Ishikawa (cell line): ENCODE results near the gene B3GAT1.

ENCODE experiments used
- CEBPB ChIP-seq: IDR thresholded peaks from 2 replicates; pipeline ENCODE4 v1.6.1; 2012
- CREB1 ChIP-seq: IDR thresholded peaks from 2 replicates; pipeline ENCODE4 v1.6.1; 2012; ENCODE audit warnings: low read depth
- EGR1 ChIP-seq: IDR thresholded peaks from 2 replicates; pipeline ENCODE4 v1.6.1; 2012
- EP300 ChIP-seq: IDR thresholded peaks from 2 replicates; pipeline ENCODE4 v1.6.1; 2012; ENCODE audit warnings: borderline replicate concordance
- RAD21 ChIP-seq: IDR thresholded peaks from 2 replicates; pipeline ENCODE4 v1.6.1; 2012; ENCODE audit warnings: low read depth
- TAF1 ChIP-seq: IDR thresholded peaks from 2 replicates; pipeline ENCODE4 v1.6.1; 2012; ENCODE audit warnings: low read depth, mild to moderate bottlenecking
- TCF12 ChIP-seq: IDR thresholded peaks from 2 replicates; pipeline ENCODE4 v1.6.1; 2012; ENCODE audit warnings: low read depth
- TEAD4 ChIP-seq: IDR thresholded peaks from 2 replicates; pipeline ENCODE4 v1.6.1; 2012
- YY1 ChIP-seq: IDR thresholded peaks from 2 replicates; pipeline ENCODE4 v1.6.1; 2012; ENCODE audit warnings: low read depth
- ZBTB7A ChIP-seq: IDR thresholded peaks from 2 replicates; pipeline ENCODE4 v1.6.1; 2012; ENCODE audit warnings: low read depth
- TF ChIP-seq, protein P1 (sequence below): IDR thresholded peaks from 2 replicates; pipeline ENCODE4 v1.6.1; 2012
- TF ChIP-seq, protein P2 (sequence below): IDR thresholded peaks from 2 replicates; pipeline ENCODE4 v1.6.1; 2012; ENCODE audit warnings: low read depth, mild to moderate bottlenecking
- TF ChIP-seq, protein P3 (sequence below): IDR thresholded peaks from 2 replicates; pipeline ENCODE4 v1.6.1; 2012

DNA sequence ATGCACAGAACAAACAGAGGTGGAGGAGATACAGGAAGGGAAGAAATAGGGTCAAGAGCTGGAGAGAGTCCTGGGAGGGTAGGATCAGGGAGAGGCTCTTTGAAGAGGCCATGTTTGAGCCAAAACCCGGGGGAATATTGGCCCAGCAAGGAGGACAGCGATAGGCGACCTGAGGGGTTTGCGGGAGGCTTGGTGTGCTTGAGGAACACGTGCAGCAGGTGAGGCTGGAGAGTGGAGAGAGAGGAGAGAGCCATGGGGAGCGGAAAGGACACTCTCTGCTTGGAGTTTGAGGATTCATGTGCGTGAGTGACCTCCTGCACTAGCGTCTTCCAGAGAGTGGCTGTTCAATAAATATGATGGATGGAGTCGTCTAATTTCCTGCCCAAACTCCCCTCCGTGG, 4.7 kb upstream of the B3GAT1 start:
- TF ChIP-seq RAD21 = no peak
- TF ChIP-seq TCF12 = no peak
- TF ChIP-seq TAF1 = no peak
- TF ChIP-seq, protein P1, sequence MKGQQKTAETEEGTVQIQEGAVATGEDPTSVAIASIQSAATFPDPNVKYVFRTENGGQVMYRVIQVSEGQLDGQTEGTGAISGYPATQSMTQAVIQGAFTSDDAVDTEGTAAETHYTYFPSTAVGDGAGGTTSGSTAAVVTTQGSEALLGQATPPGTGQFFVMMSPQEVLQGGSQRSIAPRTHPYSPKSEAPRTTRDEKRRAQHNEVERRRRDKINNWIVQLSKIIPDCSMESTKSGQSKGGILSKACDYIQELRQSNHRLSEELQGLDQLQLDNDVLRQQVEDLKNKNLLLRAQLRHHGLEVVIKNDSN = no peak
- TF ChIP-seq, protein P2, sequence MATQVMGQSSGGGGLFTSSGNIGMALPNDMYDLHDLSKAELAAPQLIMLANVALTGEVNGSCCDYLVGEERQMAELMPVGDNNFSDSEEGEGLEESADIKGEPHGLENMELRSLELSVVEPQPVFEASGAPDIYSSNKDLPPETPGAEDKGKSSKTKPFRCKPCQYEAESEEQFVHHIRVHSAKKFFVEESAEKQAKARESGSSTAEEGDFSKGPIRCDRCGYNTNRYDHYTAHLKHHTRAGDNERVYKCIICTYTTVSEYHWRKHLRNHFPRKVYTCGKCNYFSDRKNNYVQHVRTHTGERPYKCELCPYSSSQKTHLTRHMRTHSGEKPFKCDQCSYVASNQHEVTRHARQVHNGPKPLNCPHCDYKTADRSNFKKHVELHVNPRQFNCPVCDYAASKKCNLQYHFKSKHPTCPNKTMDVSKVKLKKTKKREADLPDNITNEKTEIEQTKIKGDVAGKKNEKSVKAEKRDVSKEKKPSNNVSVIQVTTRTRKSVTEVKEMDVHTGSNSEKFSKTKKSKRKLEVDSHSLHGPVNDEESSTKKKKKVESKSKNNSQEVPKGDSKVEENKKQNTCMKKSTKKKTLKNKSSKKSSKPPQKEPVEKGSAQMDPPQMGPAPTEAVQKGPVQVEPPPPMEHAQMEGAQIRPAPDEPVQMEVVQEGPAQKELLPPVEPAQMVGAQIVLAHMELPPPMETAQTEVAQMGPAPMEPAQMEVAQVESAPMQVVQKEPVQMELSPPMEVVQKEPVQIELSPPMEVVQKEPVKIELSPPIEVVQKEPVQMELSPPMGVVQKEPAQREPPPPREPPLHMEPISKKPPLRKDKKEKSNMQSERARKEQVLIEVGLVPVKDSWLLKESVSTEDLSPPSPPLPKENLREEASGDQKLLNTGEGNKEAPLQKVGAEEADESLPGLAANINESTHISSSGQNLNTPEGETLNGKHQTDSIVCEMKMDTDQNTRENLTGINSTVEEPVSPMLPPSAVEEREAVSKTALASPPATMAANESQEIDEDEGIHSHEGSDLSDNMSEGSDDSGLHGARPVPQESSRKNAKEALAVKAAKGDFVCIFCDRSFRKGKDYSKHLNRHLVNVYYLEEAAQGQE = no peak
- TF ChIP-seq TEAD4 = no peak
- TF ChIP-seq CREB1 = no peak
- no peak for TF ChIP-seq CEBPB
- TF ChIP-seq EGR1 = no peak
- no peak for TF ChIP-seq EP300
- TF ChIP-seq, protein P3, sequence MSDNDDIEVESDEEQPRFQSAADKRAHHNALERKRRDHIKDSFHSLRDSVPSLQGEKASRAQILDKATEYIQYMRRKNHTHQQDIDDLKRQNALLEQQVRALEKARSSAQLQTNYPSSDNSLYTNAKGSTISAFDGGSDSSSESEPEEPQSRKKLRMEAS = no peak
- no peak for TF ChIP-seq ZBTB7A
- no peak for TF ChIP-seq YY1
